ENCODE measurements around the gene MAPK7.
"Not testable (repeated sequence)": the region's sequence is repeated elsewhere in the genome, so short reads cannot be mapped to it uniquely, and the experiment has no call there.

The MAPK7 gene

GRCh38 chr17:19343671-19344151 lies 34.6 kb upstream of the MAPK7 start:
- DNase-seq = no peak

DNA sequence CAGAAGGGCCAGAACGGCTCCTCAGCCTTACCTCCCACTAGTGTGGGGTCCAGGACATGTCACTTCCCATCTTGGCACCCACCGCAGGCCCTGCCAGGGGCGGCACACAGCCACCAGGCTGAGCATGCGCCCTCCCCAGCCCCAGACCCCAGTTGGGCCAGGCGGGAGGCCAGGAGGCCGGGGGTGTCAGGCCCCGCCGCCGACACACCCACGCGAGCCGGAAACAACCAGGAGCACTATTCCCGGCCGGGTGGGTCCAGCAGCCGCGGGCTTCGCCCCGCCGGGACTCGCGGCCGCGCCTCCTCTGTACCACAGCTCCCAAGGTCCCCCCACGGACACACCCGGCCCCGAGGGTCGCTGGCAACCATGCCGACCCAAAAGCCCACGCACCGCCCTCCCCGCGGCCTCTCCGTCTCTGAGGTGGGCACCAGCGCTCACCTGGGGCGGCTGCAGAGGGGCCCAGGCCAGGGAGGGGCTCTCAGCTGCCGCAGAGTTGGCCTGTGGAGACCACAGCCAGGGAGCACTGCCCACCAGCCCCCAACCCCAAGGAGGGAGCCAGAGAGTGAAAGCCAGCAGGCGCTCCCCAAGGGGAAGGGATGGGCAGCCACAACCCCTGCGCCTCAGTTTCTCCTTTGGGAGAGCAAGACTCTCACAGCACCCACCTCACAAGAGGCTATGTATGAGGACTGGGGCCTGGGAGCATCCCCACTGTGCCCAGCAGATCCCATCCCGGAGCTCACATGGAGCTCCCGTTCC lies 33.8 kb upstream of the MAPK7 start:
- no peak for DNase-seq

DNA sequence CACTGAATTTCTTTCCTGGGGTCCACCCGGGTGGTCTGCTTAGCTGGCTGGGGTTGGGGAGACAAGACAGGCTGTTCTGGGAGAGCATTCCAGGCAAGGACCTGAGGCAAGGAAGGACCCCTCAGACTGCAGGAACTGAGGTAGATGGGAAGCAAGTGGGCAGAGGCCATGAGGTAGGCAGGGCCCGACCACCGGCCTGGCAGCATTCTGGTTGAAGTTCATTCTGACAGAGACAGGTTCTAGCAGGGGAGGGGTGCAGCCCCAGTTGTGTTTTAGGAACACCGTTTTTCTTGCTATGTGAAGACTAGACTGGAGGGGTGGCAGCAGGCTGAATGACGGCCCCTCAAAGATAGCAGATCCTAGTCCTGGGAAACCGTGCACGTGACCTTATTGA lies 33.2 kb upstream of the MAPK7 start:
- DNase-seq = no peak

DNA sequence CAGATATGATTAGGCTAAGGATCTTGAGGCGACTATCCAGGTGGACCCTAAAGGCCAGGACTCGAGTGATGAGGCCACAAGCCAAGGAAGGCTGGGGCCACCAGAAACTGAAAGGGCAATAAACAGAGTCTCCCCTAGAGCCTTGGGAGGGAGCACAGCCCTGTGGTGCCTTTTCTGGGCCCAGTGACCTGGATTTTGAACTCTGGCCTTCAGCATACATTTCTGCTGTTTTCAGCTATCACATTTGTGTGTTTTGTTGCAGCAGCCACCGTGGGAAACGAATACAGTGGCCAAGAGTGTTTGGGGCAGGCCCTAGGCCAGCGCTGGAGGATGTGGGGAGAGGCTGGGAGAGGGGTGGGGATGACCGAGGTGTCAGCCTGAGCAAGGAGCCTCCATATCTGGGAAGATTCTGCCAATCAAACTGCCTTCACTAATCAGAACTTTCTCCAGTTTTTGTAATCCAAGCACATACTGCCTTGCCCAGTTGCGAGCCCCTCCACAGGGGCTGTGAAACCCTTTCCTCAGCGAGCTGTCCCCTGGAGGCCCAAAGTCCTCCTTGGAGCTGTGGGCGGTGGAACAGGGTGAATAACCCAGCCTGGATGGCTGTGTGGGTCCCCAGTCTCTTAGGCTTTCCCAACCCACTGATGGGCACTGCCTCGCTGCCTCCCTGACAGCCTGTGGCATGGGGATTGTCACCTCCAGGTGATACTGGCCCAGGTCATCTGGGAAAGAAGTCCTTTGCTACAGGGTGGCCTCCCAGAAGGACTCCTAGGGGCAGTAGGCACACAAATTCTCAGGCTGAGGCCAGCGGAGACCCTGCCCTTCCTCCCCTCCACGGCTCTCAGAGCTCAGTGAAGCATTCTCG lies 32.6 kb upstream of the MAPK7 start:
- DNase-seq = no peak

DNA sequence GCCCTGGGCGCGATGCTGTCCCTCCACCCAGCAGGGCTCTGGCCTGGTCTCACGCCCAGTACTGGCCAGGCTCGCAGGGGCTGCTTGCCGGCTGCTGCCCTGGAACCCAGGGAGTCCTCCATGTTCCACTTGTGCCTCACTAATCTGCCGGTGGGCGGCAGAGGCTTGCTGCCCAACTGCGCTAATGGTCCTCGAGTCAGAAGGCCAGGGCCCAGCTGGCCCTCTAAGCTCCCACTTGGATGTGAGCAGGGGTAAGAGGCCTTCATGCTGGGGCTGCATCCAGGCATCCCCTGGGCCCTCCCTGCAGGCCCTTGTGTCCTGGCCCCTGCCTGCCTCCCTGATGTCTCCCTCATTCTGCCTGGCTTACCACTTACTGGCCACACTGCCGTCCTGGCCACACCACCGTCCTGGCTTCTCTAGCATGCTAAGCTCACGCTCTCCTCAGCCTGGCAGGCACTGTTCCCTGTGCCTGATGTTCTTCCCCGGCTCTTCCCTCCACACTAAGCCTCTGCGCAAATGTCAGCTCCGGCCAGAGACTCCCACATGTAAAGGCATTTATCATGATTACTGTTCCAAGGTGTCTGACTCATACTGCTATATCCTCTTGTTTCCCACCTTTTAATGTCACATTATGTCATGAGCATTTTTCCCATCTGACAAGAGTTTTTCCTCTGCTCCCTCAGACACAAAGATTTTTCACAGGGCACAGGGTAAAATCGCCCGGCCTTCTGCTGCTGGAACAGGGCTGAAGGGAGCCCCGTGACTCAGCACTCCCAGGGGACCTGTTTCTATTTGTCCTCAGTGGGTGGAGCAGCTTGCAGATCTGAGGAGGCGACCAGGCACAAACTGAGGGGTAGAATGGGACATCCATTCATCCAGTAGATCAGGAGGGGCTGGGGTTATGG lies 31.7 kb upstream of the MAPK7 start:
- DNase-seq = peak; percentile 81

- DNase-seq = no peak
These were observed 30.8 kb upstream of the MAPK7 start for GRCh38 chr17:19347323-19348080.

DNA sequence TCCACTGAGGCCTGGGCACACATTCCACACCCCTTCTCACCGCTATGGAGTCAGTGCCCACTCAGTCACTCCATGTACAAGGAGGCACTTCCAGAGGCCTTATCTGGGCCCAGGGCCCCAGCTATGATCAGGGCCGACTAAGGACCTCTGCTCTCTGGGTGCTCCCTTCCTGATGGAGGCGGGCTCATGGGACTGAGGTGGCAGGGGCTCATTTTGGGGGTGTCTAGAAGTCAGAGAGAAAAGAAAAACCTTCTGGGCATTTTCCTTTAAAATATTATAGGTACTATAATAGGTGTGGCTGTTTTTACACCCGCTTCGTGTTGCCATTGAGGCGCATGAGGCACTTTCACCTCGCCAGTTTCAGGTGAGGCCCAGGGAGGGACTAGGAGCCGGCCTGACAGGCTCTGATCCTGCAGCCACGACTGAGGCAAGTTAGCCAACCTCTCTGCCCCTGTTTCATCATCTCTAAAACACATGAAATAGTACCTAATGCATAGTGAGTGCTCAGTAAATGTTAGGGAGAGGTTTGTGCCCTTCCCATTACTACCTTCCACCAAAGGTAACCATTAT lies 30.1 kb upstream of the MAPK7 start:
- no peak for DNase-seq

GRCh38 chr17:19348806-19349205 lies 29.5 kb upstream of the MAPK7 start:
- DNase-seq = no peak

DNA sequence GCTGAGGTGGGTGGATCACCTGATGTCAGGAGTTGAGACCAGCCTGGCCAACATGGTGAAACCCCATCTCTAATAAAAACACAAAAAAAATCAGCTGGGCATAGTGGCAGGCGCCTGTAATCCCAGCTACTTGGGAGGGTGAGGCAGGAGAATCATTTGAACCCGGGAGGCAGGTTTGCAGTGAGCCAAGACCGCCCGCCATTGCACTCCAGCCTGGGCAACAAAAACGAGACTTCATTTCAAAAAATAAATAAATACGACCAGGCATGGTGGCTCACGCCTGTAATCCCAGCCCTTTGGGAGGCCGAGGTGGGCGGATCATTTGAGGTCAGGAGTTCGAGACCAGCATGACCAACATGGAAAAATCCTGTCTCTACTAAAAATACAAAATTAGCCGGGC lies 24.9 kb upstream of the MAPK7 start:
- not testable (repeated sequence) for DNase-seq

DNA sequence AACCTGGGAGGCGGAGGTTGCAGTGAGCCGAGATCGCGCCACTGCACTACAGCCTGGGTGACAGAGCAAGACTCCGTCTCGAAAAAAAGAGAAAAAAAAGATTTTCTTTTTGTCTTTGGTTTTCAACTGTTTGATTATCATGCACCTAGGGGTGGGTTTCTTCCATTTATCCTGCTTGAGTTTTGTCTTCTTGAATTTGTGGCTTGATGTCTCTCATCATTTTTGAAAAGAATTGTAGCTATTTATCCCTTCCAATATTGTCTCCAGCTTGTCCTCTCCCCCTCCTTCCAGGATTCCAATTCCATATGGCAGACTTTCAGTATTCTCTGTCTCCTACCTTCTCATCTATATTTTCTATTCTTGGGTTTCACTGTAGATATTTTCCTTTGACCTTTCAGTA lies 23.6 kb upstream of the MAPK7 start:
- no peak for DNase-seq

- DNase-seq = no peak
These were observed 20.9 kb upstream of the MAPK7 start for GRCh38 chr17:19357351-19357750.

DNA sequence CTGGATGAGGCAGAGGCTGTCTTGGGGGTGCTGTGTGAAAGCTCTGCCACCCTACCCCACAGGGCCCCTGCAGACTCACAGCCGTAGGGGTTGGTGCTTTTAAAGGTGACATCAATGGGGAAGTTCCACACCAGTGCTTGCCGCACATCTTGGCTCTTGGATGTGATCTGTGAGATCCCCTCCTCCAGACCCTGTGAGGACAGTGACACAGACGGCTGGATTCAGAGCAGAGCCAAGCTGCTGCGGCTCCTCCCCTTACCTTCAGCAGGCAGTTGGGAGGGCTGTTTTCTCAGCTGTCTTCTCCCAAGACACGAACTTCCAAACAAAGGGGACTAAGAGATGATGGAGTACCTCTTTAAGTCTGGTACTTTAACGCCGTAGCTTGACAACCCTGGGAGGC lies 20.5 kb upstream of the MAPK7 start:
- DNase-seq = no peak

- DNase-seq = no peak
These were observed 19.1 kb upstream of the MAPK7 start for GRCh38 chr17:19359151-19359550.

DNA sequence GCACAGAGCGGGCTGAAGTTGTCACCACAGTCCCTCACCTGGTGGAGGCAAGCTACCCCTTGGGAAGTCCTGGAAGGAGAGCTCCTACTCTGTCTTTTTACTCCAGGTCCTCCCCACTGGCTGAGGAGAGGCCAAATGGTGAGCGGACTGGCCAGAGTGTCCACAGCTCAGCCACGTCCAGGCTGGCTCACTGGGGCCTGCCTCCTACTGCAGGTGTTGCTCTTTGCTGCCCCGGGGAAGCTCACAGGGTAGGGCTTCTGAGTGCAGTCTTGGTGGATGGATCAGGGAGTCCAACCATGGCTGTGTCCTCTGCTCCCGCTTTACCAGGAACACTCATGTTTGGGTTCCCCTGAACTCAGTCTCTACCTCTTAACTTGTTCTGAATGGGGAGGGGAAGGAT lies 18.4 kb upstream of the MAPK7 start:
- DNase-seq = no peak

DNA sequence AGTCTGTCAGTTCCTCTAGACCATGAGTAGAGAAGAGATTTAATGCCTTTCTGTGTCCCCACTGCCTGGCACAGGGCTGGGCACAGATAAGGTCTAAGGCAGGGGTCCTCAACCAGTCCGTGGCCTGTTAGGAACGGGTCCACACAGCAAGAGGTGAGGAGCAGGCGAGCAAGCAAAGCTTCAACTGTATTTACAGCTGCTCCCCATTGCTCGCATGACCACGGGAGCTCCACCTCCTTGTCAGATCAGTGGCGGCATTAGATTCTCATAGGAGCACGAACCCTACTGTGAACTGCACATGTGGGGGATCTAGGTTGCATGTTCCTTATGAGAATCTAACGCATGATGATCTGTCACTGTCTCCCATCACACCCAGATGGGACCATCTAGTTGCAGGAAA lies 17.5 kb upstream of the MAPK7 start:
- DNase-seq = no peak

GRCh38 chr17:19361326-19361725 lies 17.0 kb upstream of the MAPK7 start:
- no peak for DNase-seq

GRCh38 chr17:19361944-19362276 lies 16.4 kb upstream of the MAPK7 start:
- DNase-seq = no peak

GRCh38 chr17:19362277-19363113 lies 15.8 kb upstream of the MAPK7 start, which contains the start of gene B9D1:
TSS of gene B9D1 (minus strand) at chr17:19362723. CDS start at chr17:19362569, 154 bp downstream.
- DNase-seq = peak; percentile 92

DNA sequence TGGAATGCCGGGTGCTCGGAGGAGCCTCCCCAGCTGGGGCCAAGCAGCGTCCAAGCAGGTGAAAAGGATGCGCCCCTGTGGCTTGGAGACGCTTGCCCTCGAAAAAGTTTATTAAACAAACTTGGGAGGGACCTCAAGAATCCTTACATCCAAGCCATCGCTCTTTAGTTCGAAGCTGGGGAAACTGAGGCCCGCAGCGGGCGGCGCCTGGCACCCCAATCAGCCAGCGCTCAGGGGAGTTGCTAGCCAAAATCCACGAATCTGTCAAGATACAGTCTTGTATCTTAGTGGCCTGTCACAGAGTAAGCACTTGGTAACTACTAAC lies 15.2 kb upstream of the MAPK7 start:
- DNase-seq = no peak

DNA sequence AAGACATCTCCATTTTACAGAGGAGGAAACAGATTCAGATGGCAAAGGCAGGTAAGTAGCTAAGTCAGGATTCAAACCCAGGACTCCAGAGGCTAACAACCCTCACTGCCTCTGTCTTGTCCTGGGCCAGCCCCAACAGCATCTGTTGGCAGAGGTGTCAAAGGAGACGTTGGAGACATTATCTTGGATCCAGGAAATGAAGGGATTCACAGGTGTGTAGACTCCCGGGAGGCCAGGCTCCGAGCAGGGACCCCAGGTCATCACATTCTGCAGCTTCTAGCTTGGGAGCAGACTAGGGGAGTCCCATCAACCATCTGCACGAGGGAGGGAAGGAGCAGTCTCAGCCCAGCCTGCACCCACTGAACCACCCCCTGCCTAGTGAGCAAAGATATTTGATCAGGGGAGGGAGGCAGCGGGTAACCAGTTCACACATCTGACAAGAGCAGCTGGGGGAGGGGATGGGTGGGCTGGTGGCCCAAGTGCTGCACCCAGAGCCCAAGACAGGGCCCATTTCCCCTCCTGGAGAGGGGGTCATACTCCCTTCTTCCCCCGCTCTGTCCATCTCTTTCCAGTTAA lies 14.8 kb upstream of the MAPK7 start:
- DNase-seq = no peak
